PFSK-1 (cell line): ENCODE measurements around the gene POMP.

Experiments used
- FOXP2 ChIP-seq: optimal IDR thresholded peaks from 2 replicates; pipeline ENCODE3; 2011; ENCODE audit warnings: borderline replicate concordance, control low read depth, inconsistent platforms; ENCODE audit not compliant: insufficient read depth; ENCODE audit errors: extremely low read length, extremely low read depth
- POLR2AphosphoS5 ChIP-seq: IDR thresholded peaks from 2 replicates; pipeline ENCODE4 v1.6.1; 2012; ENCODE audit warnings: low read depth, mild to moderate bottlenecking, control low read depth, low read length, moderate library complexity
- REST ChIP-seq, 2 experiments: IDR thresholded peaks; 2 replicates each; pipeline versions ENCODE4 v1.6.1 to v1.8.0; 2011 to 2012; ENCODE audit warnings: low read depth in 2 of 2, low read length in 2 of 2, control low read depth in 1 of 2, inconsistent platforms in 1 of 2, mild to moderate bottlenecking in 1 of 2, moderate library complexity in 1 of 2; ENCODE audit not compliant: insufficient read depth in 1 of 2
- SIN3A ChIP-seq: IDR thresholded peaks from 2 replicates; pipeline ENCODE4 v1.6.1; 2012; ENCODE audit warnings: mild to moderate bottlenecking, low read length, moderate library complexity, borderline replicate concordance; ENCODE audit not compliant: insufficient read depth
- TAF1 ChIP-seq: IDR thresholded peaks from 2 replicates; pipeline ENCODE4 v1.6.1; 2012; ENCODE audit warnings: low read length, control low read depth, borderline replicate concordance; ENCODE audit not compliant: insufficient read depth

Gene POMP

GRCh38 chr13:28680541-28680940 lies 21.6 kb downstream of the POMP start:
- TF ChIP-seq POLR2AphosphoS5: no peak
- TF ChIP-seq REST (IDR thresholded peaks at IDR 0.05; ENCODE audit: insufficient read depth in 1 of 2, low read depth in 2 of 2, low read length in 2 of 2): no peak
- no peak for TF ChIP-seq SIN3A
- TF ChIP-seq TAF1: no peak
- TF ChIP-seq FOXP2: no peak

- no peak for TF ChIP-seq FOXP2
- TF ChIP-seq REST (IDR thresholded peaks at IDR 0.05; ENCODE audit: insufficient read depth in 1 of 2, low read depth in 2 of 2, low read length in 2 of 2): no peak
- no peak for TF ChIP-seq TAF1
- TF ChIP-seq POLR2AphosphoS5: no peak
- TF ChIP-seq SIN3A: no peak
Observed at GRCh38 chr13:28684257-28684656, 25.3 kb downstream of the POMP start.

- TF ChIP-seq SIN3A (no peak), TAF1 (no peak), POLR2AphosphoS5 (no peak), REST (IDR thresholded peaks at IDR 0.05; ENCODE audit: insufficient read depth in 1 of 2, low read depth in 2 of 2, low read length in 2 of 2) (no peak), FOXP2 (no peak)
Observed at GRCh38 chr13:28685114-28685513, 26.2 kb downstream of the POMP start.

GRCh38 chr13:28685892-28686291 lies 27.0 kb downstream of the POMP start:
- TF ChIP-seq TAF1 (no peak), POLR2AphosphoS5 (no peak), REST (IDR thresholded peaks at IDR 0.05; ENCODE audit: insufficient read depth in 1 of 2, low read depth in 2 of 2, low read length in 2 of 2) (no peak)

GRCh38 chr13:28697441-28697840 lies 38.5 kb downstream of the POMP start:
- TF ChIP-seq FOXP2 (no peak), TAF1 (no peak), POLR2AphosphoS5 (no peak), REST (IDR thresholded peaks at IDR 0.05; ENCODE audit: insufficient read depth in 1 of 2, low read depth in 2 of 2, low read length in 2 of 2) (no peak), SIN3A (no peak)
